HS-5 (cell line): ENCODE measurements around the gene CFAP20DC.

ENCODE experiments used
- DNase-seq: peaks from one replicate; pipeline ENCODE4 v3.0.0-alpha.2; 2012; ENCODE audit warnings: low read depth

Gene CFAP20DC

DNA sequence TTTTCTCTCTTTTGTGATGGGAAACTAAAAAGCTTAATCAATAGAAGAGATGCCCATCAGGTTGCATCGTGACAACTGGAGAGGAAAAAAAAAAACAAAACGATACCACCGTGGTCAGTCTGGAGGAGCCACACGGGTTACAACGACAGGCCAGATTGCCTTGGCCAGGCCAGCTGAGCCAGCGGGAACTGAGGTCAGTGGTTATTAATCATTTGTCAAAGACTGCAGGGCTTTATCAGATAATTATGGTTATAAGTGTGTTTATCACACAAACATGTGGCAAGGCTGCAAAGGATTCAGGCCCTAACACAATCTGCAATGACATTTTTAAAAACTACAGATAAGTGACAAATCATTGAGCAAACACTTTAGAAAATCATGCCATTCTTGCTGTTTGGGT is 248.3 kb downstream of the CFAP20DC start:
- no peak for DNase-seq

DNA sequence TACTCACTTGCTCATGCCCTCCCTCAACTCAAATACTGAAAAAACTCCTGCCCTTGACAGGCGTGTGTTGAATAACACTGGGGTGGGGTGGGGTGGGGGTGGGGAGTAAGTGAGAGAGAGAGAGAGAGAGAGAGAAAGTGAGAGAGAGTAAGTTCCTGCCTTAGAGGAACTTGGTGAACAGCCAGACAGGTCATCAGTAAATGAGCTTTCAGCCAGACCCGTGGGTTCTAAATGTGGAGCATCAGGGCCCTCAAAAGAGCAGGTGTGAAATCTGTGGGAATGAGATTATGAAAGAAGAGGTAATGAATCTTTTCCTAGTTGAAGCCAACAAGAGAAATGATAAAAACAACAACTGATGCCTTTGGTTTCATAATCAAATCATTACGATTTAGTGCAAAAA is 248.9 kb downstream of the CFAP20DC start:
- DNase-seq, result no peak

DNA sequence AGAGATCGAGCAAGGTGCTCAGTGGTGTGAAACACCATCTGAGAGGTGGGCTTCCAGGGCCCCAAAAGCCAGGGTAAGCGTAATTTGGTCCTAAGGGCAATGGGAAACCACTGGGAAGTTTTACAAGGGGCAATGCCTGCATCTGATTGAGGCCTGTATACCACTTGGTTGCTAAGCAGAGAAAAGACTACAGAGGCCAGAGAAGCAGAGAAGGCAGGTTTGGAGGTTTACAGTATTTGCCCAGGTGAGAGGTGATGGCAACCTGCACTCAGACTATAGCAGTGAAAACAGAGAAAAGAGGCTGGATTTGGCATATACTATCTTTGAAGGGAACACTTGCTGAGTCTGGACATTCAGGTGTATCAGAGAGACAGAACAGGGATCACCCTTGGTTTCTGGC is 249.8 kb downstream of the CFAP20DC start:
- no peak for DNase-seq

GRCh38 chr3:58799271-58799670 is 250.6 kb downstream of the CFAP20DC start:
- DNase-seq, result no peak

DNA sequence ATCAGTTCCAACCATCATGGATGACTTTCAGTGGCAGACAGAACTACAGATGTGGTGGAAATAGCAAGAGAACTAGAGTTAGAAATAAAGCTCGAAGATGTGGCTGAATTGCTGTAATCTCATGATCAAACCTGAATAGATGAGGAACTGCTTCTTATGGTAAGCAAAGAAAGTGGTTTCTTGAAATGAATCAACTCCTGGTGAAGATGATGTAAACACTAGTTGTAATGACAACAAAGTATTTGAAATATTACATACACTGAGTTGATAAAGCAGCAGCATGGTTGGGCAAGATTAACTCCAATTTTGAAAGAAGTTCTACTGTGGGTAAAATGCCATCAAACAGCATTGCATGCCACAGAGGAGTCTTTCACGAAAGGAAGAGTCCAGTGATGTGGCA is 251.5 kb downstream of the CFAP20DC start:
- no peak for DNase-seq

DNA sequence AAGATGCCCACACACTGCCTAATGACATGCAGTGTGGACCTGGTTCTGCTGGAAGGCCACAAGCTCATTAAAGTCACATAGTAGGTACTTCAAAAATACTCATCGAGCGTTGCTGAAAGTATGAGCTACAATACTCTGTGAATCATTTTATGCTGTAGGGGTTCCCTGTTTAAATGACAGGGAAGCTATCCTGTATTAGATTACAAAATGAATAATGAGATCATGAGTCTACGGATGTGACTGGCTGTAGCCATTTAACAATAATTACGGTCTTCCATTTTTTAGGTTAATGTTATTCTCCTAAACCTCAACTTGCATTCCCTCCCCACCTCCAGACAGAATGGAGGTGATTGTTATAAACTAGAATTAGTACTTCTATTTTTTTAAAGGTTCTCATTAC is 255.1 kb downstream of the CFAP20DC start:
- DNase-seq, result no peak

DNA sequence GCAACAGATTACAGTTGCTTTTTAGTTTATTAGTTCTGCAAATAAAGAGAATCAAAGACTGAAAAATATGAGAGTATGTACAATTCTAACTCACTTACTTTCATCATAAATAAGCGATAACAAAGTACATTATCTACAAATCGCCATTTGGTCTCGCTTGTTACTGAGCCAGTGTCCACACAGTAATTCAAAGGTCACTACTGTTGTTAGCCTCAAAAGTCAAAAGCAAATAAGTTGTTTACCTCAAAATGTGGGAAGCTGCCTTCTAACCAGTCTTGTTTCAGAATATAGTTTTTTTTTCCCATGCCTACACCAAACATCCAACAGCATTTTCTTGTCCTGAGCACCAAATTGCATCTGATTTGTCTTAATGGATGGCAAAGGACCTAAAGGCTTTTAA is 255.9 kb downstream of the CFAP20DC start:
- no peak for DNase-seq

DNA sequence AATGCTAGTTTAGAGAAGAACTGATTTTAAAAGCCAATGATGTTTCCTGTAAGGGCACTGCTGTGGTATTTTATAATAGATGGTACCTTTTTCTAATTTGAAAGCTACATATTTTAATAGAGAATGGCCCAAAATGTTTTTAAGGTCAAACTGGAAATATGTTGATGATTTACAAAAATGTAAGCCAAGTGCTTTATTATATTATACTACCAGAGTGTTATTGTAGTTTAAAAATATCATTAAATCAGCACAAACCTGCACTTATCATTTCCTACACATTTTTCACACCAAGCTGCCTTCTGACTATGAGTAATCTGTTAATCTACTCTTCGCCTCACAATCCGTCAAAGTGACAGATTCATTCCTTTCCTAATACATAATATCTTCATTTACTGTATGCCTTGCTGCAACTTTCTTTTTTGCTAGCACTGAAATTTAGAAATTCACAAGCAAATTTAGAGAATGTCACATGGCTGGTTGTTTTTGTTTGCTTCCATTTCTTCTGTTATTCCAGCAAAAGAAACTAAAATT is 256.8 kb downstream of the CFAP20DC start:
- DNase-seq, result no peak

- no peak for DNase-seq
These were observed 260.4 kb downstream of the CFAP20DC start for GRCh38 chr3:58789385-58789784.

- DNase-seq, result no peak
These were observed 264.9 kb downstream of the CFAP20DC start for GRCh38 chr3:58784888-58785287.

DNA sequence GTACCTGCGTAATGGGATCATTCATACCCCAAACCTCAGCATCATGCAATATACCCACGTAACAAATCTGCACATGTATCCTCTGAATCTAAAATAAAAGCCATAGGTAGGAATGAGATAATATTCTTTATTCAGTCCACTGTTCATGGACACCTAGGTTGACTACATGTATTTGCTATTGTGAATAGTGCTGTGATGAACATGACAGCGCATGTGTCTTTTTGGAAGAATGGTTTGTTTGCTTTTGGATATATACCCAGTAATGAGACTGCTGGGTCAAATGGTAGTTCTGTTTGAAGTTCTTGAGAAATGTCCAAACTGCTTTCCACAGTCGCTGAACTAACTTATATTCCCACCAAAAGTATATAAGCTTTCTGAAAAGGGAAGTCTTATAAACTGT is 265.4 kb downstream of the CFAP20DC start:
- no peak for DNase-seq

- DNase-seq, result no peak
These were observed 266.0 kb downstream of the CFAP20DC start for GRCh38 chr3:58783845-58784244.

DNA sequence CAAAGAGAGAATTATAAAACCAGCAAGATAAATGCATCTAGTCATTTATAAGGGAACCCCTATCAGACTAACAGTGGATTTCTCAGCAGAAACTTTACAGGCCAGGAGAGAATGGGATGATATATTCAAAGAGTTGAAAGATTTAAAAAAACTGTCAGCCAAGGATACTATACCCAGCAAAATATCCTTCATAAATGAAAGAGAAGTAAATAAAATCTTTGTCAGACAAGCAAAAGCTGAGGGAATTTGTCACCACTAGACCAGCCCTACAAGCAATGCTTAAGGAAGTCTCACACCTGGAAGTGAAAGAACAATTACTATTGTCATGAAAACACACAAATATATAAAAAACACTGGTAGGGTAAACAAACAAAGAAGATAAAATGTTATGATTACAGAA is 269.9 kb downstream of the CFAP20DC start:
- DNase-seq, result no peak

DNA sequence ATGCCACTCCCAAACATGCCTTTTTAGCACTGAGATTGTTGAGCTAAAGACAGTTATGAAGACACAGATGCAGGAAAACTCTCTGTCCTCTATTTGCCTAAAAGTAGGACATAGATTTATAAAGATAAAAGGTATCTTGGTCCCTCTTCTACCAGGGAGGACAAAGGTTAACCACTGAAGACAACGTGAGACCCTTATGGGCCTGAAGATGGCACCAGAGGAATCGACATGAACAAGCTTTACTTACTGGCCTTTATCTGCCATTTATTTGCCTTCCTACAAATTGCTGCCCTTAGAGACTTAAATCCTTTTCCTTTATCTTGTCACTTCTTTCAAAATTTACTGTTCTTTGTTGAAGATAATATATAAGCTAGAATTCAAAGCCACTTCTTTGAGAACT is 273.6 kb downstream of the CFAP20DC start:
- DNase-seq, result no peak

DNA sequence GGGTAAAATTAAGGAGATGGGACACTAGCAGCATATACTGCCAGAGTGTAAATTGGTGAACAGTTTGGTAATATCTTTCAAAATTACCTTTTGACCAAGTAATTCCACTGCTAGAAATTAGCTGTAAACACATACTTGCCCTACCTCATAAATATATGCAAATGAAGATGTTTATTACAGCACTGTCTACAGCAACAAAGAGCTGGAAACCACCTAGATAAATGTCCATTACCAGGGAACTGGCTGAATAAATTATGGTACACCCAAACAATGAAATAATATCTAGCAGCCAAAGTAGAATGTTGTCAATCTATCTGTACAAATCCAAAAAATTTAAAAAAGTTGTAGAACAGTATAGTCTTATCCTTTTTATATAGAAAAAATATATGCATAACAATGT is 277.4 kb downstream of the CFAP20DC start:
- DNase-seq, result no peak

DNA sequence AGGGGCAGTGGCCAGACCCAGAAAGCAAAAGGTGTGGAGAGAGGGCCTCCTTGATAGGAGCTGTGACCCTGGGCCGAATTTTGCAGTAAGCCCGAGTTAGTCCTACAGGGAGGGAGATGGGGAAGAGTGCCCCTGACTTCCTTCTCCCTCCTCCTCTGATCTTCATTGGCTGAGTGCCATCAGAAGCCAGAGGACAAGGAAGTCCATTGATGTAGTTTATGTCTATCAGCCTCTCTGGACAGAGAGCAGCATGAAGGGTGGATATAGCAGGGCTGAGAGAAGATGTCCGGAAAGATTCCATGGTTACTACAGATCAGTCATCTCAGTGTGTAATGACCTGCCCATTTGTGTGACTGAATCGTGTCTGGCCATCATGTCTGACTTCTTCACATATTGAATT is 280.8 kb downstream of the CFAP20DC start:
- DNase-seq, result no peak

- no peak for DNase-seq
These were observed 283.1 kb downstream of the CFAP20DC start for GRCh38 chr3:58766587-58767282.

GRCh38 chr3:58755150-58755549 is 294.7 kb downstream of the CFAP20DC start:
- no peak for DNase-seq

GRCh38 chr3:58754074-58754473 is 295.8 kb downstream of the CFAP20DC start:
- no peak for DNase-seq

GRCh38 chr3:58751882-58752567 is 297.8 kb downstream of the CFAP20DC start:
- no peak for DNase-seq

- no peak for DNase-seq
These were observed 298.6 kb downstream of the CFAP20DC start for GRCh38 chr3:58751235-58751634.

DNA sequence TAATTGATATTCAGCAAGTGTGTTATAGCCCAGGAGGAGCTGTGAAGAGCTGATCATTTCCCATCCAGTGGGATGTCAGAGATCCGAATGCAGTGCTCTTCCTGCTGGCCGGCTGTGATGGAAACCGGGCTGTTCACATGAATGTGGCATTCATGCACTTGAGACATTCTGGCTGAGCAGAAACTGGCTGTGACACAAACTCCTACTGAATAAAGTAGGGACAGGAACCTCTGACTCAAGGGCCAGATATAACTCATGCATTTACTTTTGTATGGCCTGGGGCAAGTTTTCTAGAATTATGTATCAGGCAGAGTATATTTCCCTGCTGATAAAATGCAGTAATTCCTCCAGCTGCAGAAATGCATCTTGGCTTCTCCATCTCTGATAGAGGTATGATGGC is 299.9 kb downstream of the CFAP20DC start:
- DNase-seq, result no peak

DNA sequence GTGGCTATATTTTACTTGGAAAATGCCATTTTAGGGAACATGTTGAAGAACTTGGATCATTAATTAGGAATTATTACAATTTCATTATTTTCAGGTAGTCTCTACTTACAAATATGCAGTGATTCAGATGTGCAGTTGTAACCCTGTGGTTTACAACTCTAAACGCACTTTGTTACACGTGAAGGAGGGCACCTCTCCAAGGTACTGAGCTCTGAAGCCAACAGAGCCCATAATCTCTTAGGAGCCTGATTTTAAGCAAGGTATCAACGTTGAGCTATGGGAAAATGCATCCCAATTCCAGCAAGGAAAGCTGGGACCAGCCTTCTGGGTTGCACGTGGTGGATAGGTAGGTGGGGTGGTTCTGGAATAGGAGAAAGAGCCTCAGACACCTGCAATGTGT is 301.8 kb downstream of the CFAP20DC start:
- no peak for DNase-seq

DNA sequence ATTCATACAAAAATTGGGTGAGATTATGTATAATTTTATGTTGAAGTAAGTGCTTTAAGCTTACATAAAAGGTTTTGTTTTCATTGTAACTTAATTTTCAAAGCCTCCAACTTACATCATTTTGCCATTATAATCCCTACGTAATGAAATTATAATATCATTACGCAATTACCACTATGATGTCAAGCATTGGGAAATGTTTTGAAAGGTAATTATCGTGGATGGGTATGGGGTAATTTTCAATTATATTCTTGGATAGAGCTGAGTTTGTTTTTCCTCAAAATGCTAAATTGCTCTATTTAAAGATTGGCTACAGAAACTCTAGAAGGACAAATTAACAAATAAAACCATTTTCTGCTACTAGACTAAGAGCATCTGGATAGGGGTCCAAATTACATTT is 303.1 kb downstream of the CFAP20DC start:
- DNase-seq, result no peak
